Left lobe of liver (tissue), 2 donors: ENCODE data around the gene CTBP2. TPM values are rescaled to one million over a fixed set of nuclear protein-coding genes. Genes with fewer than 3 reads are reported as not detected.

Experiments used
- ATAC-seq: fragments of 200-7000 bp; cut with Tn5 transposase; one replicate; pipeline ENCODE4 v1.9.1; 2020; ENCODE audit warnings: mild to moderate bottlenecking, moderate library complexity
- DNase-seq: peaks from one replicate; pipeline ENCODE4 v3.0.0-alpha.2; 2020; ENCODE audit warnings: low spot score
- total RNA-seq: library from RNA; stranded (reverse); gene quantifications from one replicate; pipeline ENCODE4 v1.2.1, GENCODE V29; 2021
- donor health status: DM: no; HTN: no; CAD: no; lungs with moderate emphysema.
- donor health status: DM: no; HTN: yes; CAD: no.

The CTBP2 gene
- 5.8 TPM for total RNA-seq

GRCh38 chr10:125159932-125160855 is at the start of gene CTBP2:
TSS of gene CTBP2 (minus strand) at chr10:125160563.
- peak; percentile 49 for DNase-seq
- ATAC-seq: peak; percentile 5

- ATAC-seq (no peak), DNase-seq (no peak)
These were observed 49.4 kb upstream of the CTBP2 start for GRCh38 chr10:125209591-125210355.

- no peak for ATAC-seq
- DNase-seq: no peak
These were observed 48.6 kb upstream of the CTBP2 start for GRCh38 chr10:125208854-125209565.

GRCh38 chr10:125206623-125207022 is 46.3 kb upstream of the CTBP2 start:
- no peak for ATAC-seq
- no peak for DNase-seq

GRCh38 chr10:125205431-125205830 is 45.1 kb upstream of the CTBP2 start:
- DNase-seq (no peak), ATAC-seq (no peak)

- DNase-seq: no peak
- ATAC-seq: no peak
These were observed 44.0 kb upstream of the CTBP2 start for GRCh38 chr10:125204400-125204799.

GRCh38 chr10:125203186-125203800 is 42.9 kb upstream of the CTBP2 start:
- DNase-seq: no peak
- ATAC-seq: no peak

GRCh38 chr10:125201791-125202622 is 41.6 kb upstream of the CTBP2 start:
- ATAC-seq: no peak
- DNase-seq: no peak

- no peak for ATAC-seq
- no peak for DNase-seq
These were observed 40.8 kb upstream of the CTBP2 start for GRCh38 chr10:125201108-125201524.

- DNase-seq: no peak
- no peak for ATAC-seq
These were observed 40.0 kb upstream of the CTBP2 start for GRCh38 chr10:125200396-125200795.

- ATAC-seq (no peak), DNase-seq (no peak)
These were observed 38.9 kb upstream of the CTBP2 start for GRCh38 chr10:125199270-125199669.

GRCh38 chr10:125194814-125195213 is 34.5 kb upstream of the CTBP2 start:
- ATAC-seq: no peak
- DNase-seq: no peak

- DNase-seq (no peak), ATAC-seq (no peak)
These were observed 33.0 kb upstream of the CTBP2 start for GRCh38 chr10:125193306-125193877.

- DNase-seq (no peak), ATAC-seq (no peak)
These were observed 32.3 kb upstream of the CTBP2 start for GRCh38 chr10:125192620-125193019.

GRCh38 chr10:125192005-125192404 is 31.6 kb upstream of the CTBP2 start:
- ATAC-seq (no peak), DNase-seq (no peak)

GRCh38 chr10:125190946-125191345 is 30.6 kb upstream of the CTBP2 start:
- no peak for ATAC-seq
- DNase-seq: no peak

GRCh38 chr10:125190414-125190813 is 30.1 kb upstream of the CTBP2 start:
- no peak for DNase-seq
- ATAC-seq: no peak

GRCh38 chr10:125189162-125189561 is 28.8 kb upstream of the CTBP2 start:
- ATAC-seq (no peak), DNase-seq (no peak)
